ENCODE measurements around the gene RNF141.

DNA sequence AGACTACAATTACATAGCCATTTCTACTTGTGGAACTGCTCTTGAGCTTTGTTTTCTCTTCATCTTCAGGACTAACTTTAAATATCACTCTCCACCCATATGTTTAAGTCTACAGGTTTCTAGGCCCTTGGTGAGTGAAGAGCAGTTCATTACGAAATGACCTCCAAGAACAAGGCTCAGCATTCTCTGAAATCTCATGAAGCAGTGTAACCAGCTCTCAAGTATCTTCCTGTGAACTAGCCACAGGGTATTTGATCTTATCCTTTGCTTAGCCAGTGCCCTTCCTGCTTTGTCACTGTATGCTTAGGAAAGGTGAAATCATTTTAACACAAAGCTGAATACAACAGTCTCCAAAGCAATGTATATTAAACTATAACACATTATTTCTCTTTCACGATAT lies 47.9 kb upstream of the RNF141 start:
- TF ChIP-seq FOXP1 (CRISPR knock-in tag; IDR thresholded peaks at IDR 0.05; ENCODE audit: borderline replicate concordance) (no peak), NFYB (CRISPR knock-in tag; conservative IDR thresholded peaks at IDR 0.05; ENCODE audit: low read depth) (no peak), FOXK1 (CRISPR knock-in tag; IDR thresholded peaks at IDR 0.05) (no peak), ZNF317 (CRISPR knock-in tag; IDR thresholded peaks at IDR 0.05; ENCODE audit: borderline replicate concordance, low read depth) (no peak), SP1 (CRISPR knock-in tag; conservative IDR thresholded peaks at IDR 0.05) (no peak), ETV6 (CRISPR knock-in tag; IDR thresholded peaks at IDR 0.05) (no peak)
- TF ChIP-seq, protein P1, sequence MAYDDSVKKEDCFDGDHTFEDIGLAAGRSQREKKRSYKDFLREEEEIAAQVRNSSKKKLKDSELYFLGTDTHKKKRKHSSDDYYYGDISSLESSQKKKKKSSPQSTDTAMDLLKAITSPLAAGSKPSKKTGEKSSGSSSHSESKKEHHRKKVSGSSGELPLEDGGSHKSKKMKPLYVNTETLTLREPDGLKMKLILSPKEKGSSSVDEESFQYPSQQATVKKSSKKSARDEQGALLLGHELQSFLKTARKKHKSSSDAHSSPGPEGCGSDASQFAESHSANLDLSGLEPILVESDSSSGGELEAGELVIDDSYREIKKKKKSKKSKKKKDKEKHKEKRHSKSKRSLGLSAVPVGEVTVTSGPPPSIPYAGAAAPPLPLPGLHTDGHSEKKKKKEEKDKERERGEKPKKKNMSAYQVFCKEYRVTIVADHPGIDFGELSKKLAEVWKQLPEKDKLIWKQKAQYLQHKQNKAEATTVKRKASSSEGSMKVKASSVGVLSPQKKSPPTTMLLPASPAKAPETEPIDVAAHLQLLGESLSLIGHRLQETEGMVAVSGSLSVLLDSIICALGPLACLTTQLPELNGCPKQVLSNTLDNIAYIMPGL (CRISPR knock-in tag; IDR thresholded peaks at IDR 0.05), result no peak
- TF ChIP-seq, protein P2, sequence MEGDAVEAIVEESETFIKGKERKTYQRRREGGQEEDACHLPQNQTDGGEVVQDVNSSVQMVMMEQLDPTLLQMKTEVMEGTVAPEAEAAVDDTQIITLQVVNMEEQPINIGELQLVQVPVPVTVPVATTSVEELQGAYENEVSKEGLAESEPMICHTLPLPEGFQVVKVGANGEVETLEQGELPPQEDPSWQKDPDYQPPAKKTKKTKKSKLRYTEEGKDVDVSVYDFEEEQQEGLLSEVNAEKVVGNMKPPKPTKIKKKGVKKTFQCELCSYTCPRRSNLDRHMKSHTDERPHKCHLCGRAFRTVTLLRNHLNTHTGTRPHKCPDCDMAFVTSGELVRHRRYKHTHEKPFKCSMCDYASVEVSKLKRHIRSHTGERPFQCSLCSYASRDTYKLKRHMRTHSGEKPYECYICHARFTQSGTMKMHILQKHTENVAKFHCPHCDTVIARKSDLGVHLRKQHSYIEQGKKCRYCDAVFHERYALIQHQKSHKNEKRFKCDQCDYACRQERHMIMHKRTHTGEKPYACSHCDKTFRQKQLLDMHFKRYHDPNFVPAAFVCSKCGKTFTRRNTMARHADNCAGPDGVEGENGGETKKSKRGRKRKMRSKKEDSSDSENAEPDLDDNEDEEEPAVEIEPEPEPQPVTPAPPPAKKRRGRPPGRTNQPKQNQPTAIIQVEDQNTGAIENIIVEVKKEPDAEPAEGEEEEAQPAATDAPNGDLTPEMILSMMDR (IDR thresholded peaks at IDR 0.05), result no peak
- TF ChIP-seq, protein P3, sequence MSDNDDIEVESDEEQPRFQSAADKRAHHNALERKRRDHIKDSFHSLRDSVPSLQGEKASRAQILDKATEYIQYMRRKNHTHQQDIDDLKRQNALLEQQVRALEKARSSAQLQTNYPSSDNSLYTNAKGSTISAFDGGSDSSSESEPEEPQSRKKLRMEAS (CRISPR knock-in tag; IDR thresholded peaks at IDR 0.05), result no peak

Data from WTC11 (cell line).